ENCODE measurements around the gene UBE2D3. TPM values are rescaled to one million over a fixed set of nuclear protein-coding genes. Genes with fewer than 3 reads are reported as not detected.

Gene UBE2D3
- total and polyA plus RNA-seq, 2 of the 4 experiments (the other 2 are of a cell fraction), result 233 to 387 TPM

DNA sequence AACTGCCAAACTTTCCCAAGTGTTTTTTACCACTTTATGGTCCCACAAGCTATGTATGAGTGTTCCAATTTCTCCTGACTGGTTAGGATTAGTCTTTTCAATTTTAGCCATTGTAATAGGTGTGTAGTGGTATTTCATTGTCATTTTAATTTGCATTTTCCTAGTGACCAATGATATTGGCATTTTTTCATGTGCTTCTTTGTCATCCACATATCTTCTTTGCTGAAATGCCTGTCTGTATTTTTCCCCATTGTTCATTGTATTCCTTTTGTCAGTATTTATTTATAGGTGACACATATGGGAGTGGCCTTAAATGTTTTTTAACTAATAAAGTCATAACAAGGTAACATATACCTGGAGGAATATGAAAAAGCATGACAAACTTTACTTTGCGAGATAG is 9.2 kb upstream of the UBE2D3 start:
- POLR2A ChIA-PET (ENCODE audit: unreplicated experiment), result no interaction called here
- Histone ChIP-seq H3K27ac (ENCODE audit: insufficient read depth, low read length) (no peak overlapping the region), H4K5ac (ENCODE audit: low read depth, low read length) (no peak overlapping the region), H3K56ac (ENCODE audit: extremely low read depth, insufficient read depth, low read length) (no peak overlapping the region), H3K23ac (ENCODE audit: low read depth, low read length) (no peak overlapping the region), H3K9ac (ENCODE audit: low read depth, low read length) (no peak overlapping the region), H2BK5ac (ENCODE audit: low read depth, low read length, poor library complexity, severe bottlenecking) (no peak overlapping the region), H3K4me3 (ENCODE audit: insufficient read depth, low read depth, low read length) (no peak overlapping the region), H2AK5ac (ENCODE audit: low read depth, low read length) (no peak overlapping the region), H3K27me3 (ENCODE audit: control insufficient read depth, insufficient read depth, low read length) (no peaks in the 10 kb centered on the region), H3K79me1 (ENCODE audit: low read depth in 1 of 2, low read length in 2 of 2) (peaks cover 0 to 3% of the 10 kb centered on the region in 2 experiments; a peak in 2 of 4 replicates), H2BK20ac (ENCODE audit: low read depth, low read length) (no peak overlapping the region), H4K8ac (ENCODE audit: low read depth in 2 of 2, low read length in 2 of 2) (no peak overlapping the region), H3K9me1 (ENCODE audit: insufficient read depth, low read length) (no peaks in the 10 kb centered on the region), H3K9me3 (ENCODE audit: control insufficient read depth, insufficient read depth, low read length) (no peaks in the 10 kb centered on the region), H2AFZ (replicated peaks; ENCODE audit: low read length, poor library complexity) (no peak overlapping the region), H4K20me1 (ENCODE audit: insufficient read depth, low read length) (no peaks in the 10 kb centered on the region), H2AK9ac (replicated peaks; ENCODE audit: low read depth, low read length, poor library complexity) (no peak overlapping the region), H2BK15ac (ENCODE audit: low read depth, low read length) (no peak overlapping the region), H3K4ac (ENCODE audit: low read depth, low read length) (no peak overlapping the region), H3K4me1 (ENCODE audit: control insufficient read depth, insufficient read depth, low read length) (no peaks in the 10 kb centered on the region), H3K18ac (ENCODE audit: low read depth, low read length) (no peak overlapping the region), H3K4me2 (ENCODE audit: low read depth, low read length) (no peak overlapping the region), H3K36me3 (ENCODE audit: control insufficient read depth, insufficient read depth, low read length) (no peaks in the 10 kb centered on the region), H2BK120ac (ENCODE audit: low read depth, low read length) (no peak overlapping the region), H3K14ac (replicated peaks; ENCODE audit: low read depth, low read length) (no peak overlapping the region), H4K91ac (ENCODE audit: insufficient read depth, low read depth, low read length) (no peak overlapping the region)
- dilution Hi-C loops (cut with HindIII; ENCODE audit: low sequenced_read_pairs, unreplicated experiment) (no loop called here), in situ Hi-C loops (cut with MboI; ENCODE audit: low sequenced_read_pairs) (no loop called here), intact Hi-C loops (cut with micrococcal nuclease) (no loop called here)
- WGBS, 2 experiments (ENCODE audit: extremely low coverage in 2 of 2, insufficient read length in 1 of 2), result no CpG with 5 or more reads among the region's 1 CpG
- DNase-seq, result no peak
- no peak for TF ChIP-seq RAD21 (IDR thresholded peaks at IDR 0.05; ENCODE audit: low read length)
- ATAC-seq (ENCODE audit: low read depth), result no peak
- no TSS peak for BruUV-seq (replicated peaks)
- CTCF ChIA-PET, result interaction anchor here (0.6 kb wide), 2 partner anchors 17 to 321 kb away, joined by 3 to 6 read pairs; no protein-coding TSS in a partner anchor

Data from IMR-90 (cell line).